A673 (cell line): ENCODE measurements around the gene RASGRP1. TPM values are rescaled to one million over a fixed set of nuclear protein-coding genes. Genes with fewer than 3 reads are reported as not detected.

ENCODE experiments used
- BruUV-seq: library from RNA; stranded (reverse); fragments of 400-500 nt; replicated peaks from 2 replicates; lab custom pipeline; 2021; lab: Mats Ljungman, UMichigan
- CTCF ChIA-PET: fragments of 300-600 bp; sonication (Branson Sonifier 250); formaldehyde crosslinking; loops from one replicate; lab custom pipeline; 2022; ENCODE audit warnings: antibody characterized with exemption; lab: Charles Lee
- POLR2A ChIA-PET: fragments of 300-600 bp; sonication (Branson Sonifier 250); formaldehyde crosslinking; loops from one replicate; lab custom pipeline; 2022; ENCODE audit warnings: antibody characterized with exemption; ENCODE audit not compliant: low non-redundant PET; lab: Charles Lee
- DNase-seq: peaks from one replicate; pipeline ENCODE4 v3.0.0-alpha.2; 2015; ENCODE audit warnings: low spot score
- H3K27ac ChIP-seq: fragments of 200-600 bp; sonication (generic); 2 replicates; pipeline ENCODE4 v1.5.1; 2016; ENCODE audit warnings: mixed run types, low read depth, mild to moderate bottlenecking, mixed read lengths, antibody characterized with exemption, low read length; ENCODE audit not compliant: poor library complexity, severe bottlenecking
- H3K27me3 ChIP-seq: fragments of 200-600 bp; sonication (generic); replicated peaks from 2 replicates; pipeline ENCODE4 v1.6.1; 2017; ENCODE audit warnings: mixed run types, low read depth, mild to moderate bottlenecking, mixed read lengths, antibody characterized with exemption, low read length; ENCODE audit not compliant: insufficient read depth, poor library complexity
- H3K36me3 ChIP-seq: fragments of 200-600 bp; sonication (generic); 2 replicates; pipeline ENCODE4 v1.6.1; 2016; ENCODE audit warnings: mixed run types, mild to moderate bottlenecking, mixed read lengths, antibody characterized with exemption, low read length; ENCODE audit not compliant: insufficient read depth, poor library complexity, severe bottlenecking
- H3K4me1 ChIP-seq: fragments of 200-600 bp; sonication (generic); 2 replicates; pipeline ENCODE4 v1.6.1; 2017; ENCODE audit warnings: mixed run types, mild to moderate bottlenecking, mixed read lengths, antibody characterized with exemption, low read length; ENCODE audit not compliant: insufficient read depth, poor library complexity, severe bottlenecking
- H3K4me3 ChIP-seq: fragments of 200-600 bp; sonication (generic); 2 replicates; pipeline ENCODE4 v1.5.1; 2016; ENCODE audit warnings: low read depth, mixed run types, mild to moderate bottlenecking, mixed read lengths, low read length; ENCODE audit not compliant: poor library complexity, severe bottlenecking
- H3K9me3 ChIP-seq: fragments of 200-600 bp; sonication (generic); 2 replicates; pipeline ENCODE4 v1.6.1; 2016; ENCODE audit warnings: mixed run types, low read depth, mild to moderate bottlenecking, mixed read lengths, antibody characterized with exemption, low read length; ENCODE audit not compliant: poor library complexity, severe bottlenecking
- EZH2 ChIP-seq: fragments of 200-600 bp; sonication (generic); IDR thresholded peaks from 2 replicates; pipeline ENCODE4 v1.6.1; 2017; ENCODE audit warnings: borderline replicate concordance, low read depth, mild to moderate bottlenecking, mixed read lengths, antibody characterized with exemption, low read length; ENCODE audit not compliant: poor library complexity, severe bottlenecking
- intact Hi-C: fragments of 100-400 bp; cut with micrococcal nuclease; formaldehyde crosslinking; loops from one replicate; pipeline ENCODE4 v1.10.0; 2022; ENCODE audit not compliant: unreplicated experiment
- total RNA-seq: library from RNA; stranded (reverse); gene quantifications from 2 replicates; pipeline ENCODE4 v1.2.3, GENCODE V29; 2021
- TF ChIP-seq, protein P1 (sequence below): fragments of 300-800, 200-600 bp; sonication (generic); conservative IDR thresholded peaks from 2 replicates; pipeline ENCODE4 v1.5.1; 2017; ENCODE audit warnings: low read depth, mild to moderate bottlenecking, antibody characterized with exemption, low read length, moderate library complexity, mixed read lengths

RASGRP1 gene
- total RNA-seq, 1 experiment from 2014 or later = not detected

DNA sequence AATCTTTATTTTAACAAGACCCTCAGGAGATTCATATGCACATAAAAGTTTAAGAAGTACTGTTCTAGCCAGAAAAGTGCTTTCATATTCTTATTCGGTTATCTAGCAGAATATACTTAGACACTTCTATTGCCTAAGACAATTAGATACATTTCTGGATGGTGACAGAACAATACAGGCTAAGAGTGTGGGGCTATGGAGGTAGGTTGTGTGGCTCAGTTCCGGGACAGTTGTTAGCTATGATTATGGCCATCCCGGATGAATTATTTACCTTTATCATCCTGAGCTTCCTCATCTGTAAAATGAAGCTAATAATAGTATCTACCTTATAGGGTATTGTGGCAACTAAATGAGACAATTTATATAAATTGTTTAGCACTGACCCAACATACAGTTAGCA lies 104.1 kb downstream of the RASGRP1 start:
- Histone ChIP-seq H3K27me3 (no peaks in the 10 kb centered on the region), H3K4me3 (no peak overlapping the region), H3K36me3 (no peaks in the 10 kb centered on the region), H3K9me3 (no peaks in the 10 kb centered on the region), H3K27ac (no peak overlapping the region), H3K4me1 (peaks cover 4% of the 10 kb centered on the region)
- ChIA-PET POLR2A (no interaction called here), CTCF (no interaction called here)
- intact Hi-C loops = no loop called here
- no TSS peak for BruUV-seq
- no peak for TF ChIP-seq EZH2
- TF ChIP-seq, protein P1, sequence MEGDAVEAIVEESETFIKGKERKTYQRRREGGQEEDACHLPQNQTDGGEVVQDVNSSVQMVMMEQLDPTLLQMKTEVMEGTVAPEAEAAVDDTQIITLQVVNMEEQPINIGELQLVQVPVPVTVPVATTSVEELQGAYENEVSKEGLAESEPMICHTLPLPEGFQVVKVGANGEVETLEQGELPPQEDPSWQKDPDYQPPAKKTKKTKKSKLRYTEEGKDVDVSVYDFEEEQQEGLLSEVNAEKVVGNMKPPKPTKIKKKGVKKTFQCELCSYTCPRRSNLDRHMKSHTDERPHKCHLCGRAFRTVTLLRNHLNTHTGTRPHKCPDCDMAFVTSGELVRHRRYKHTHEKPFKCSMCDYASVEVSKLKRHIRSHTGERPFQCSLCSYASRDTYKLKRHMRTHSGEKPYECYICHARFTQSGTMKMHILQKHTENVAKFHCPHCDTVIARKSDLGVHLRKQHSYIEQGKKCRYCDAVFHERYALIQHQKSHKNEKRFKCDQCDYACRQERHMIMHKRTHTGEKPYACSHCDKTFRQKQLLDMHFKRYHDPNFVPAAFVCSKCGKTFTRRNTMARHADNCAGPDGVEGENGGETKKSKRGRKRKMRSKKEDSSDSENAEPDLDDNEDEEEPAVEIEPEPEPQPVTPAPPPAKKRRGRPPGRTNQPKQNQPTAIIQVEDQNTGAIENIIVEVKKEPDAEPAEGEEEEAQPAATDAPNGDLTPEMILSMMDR = no peak
- DNase-seq = no peak

DNA sequence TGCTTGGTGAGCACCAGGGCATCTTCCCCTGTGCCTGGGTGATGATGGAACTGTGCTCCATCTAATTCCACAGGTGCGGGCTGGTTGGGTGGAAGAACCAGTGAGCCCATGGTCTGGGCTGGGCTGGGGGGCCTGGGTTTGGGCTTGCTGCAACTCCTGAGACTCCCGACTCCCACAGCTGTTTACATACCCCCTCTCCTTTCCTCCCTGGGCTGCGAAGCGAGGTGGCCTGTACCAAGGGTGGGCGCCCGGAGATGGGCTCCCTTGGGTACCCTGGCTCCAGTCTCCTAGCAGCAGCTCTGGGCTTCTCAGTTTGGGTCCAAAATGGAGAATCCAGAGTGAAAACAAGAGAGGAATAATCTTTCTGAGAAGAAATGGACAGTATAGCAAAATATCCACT lies 105.1 kb downstream of the RASGRP1 start:
- H3K4me3 ChIP-seq = no peak overlapping the region
- TF ChIP-seq EZH2 = no peak
- H3K27ac ChIP-seq = no peak overlapping the region
- intact Hi-C loops = no loop called here
- BruUV-seq = no TSS peak
- ChIA-PET CTCF (no interaction called here), POLR2A (interaction anchor here (0.6 kb wide), 1 partner anchor 232 kb away, joined by 4 read pairs; no protein-coding TSS in a partner anchor)
- H3K36me3 ChIP-seq = no peaks in the 10 kb centered on the region
- H3K27me3 ChIP-seq = no peaks in the 10 kb centered on the region
- H3K9me3 ChIP-seq = no peaks in the 10 kb centered on the region
- peaks cover 9% of the 10 kb centered on the region for H3K4me1 ChIP-seq
- no peak for DNase-seq

DNA sequence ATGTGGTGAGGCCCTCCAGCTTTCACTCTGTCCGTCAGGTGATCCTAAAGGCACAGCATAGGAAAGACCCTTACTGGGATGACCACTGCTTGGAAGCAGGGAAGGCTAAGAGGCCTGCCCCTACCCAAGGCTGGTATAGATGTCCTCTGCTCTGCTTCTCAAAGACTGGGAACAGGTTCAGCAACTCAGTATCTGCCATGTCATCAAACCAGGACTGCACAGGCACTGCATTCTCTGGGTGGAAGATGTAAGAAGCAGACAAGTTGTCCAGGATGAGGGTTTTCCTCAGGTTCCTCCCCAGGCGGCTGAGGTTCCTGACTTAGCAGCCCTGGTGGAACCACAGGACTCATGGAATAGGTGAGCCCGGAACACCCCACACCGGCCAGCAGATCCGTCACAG lies 106.0 kb downstream of the RASGRP1 start:
- TF ChIP-seq, protein P1 = no peak
- TF ChIP-seq EZH2 = no peak
- CTCF ChIA-PET = no interaction called here
- no peaks in the 10 kb centered on the region for H3K9me3 ChIP-seq
- no peaks in the 10 kb centered on the region for H3K27me3 ChIP-seq
- intact Hi-C loops = no loop called here
- no peak overlapping the region for H3K4me3 ChIP-seq
- POLR2A ChIA-PET = no interaction called here
- no peak for DNase-seq
- no TSS peak for BruUV-seq
- H3K36me3 ChIP-seq = no peaks in the 10 kb centered on the region
- peaks cover 9% of the 10 kb centered on the region for H3K4me1 ChIP-seq
- no peak overlapping the region for H3K27ac ChIP-seq

DNA sequence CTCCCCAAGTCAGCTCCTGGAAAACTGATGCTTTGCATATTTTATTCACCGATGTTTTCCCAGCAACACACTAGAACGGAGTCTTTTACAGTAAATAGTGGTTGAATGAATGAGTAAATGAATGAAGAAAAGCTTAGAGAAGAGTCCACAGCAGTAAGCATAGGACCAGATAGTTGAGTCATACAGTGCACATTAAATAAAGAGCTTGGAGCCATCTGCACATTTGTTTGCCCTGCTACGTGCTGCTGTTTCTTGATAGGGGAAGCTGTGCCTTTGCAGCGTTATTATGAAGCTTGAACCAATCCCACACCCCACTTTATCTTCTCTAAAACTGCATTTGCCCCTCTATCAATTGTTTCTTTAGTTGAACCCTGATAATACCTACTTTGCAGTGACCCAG lies 109.5 kb downstream of the RASGRP1 start:
- ChIA-PET CTCF (interaction anchor here (1.0 kb wide), 1 partner anchor 15 kb away, joined by 4 read pairs; no protein-coding TSS in a partner anchor), POLR2A (no interaction called here)
- intact Hi-C loops = no loop called here
- DNase-seq = no peak
- no TSS peak for BruUV-seq
- H3K27me3 ChIP-seq = no peaks in the 10 kb centered on the region
- TF ChIP-seq, protein P1 = no peak
- no peak for TF ChIP-seq EZH2
- peaks cover 9% of the 10 kb centered on the region for H3K4me1 ChIP-seq
- no peak overlapping the region for H3K27ac ChIP-seq
- no peaks in the 10 kb centered on the region for H3K9me3 ChIP-seq
- no peaks in the 10 kb centered on the region for H3K36me3 ChIP-seq
- peak overlapping the region; percentile 85 for H3K4me3 ChIP-seq
